ENCODE measurements around the gene ACP5.
A peak's percentile ranks its signal among the peaks of the same experiment; 100 is the strongest.

- TF ChIP-seq, protein P1, sequence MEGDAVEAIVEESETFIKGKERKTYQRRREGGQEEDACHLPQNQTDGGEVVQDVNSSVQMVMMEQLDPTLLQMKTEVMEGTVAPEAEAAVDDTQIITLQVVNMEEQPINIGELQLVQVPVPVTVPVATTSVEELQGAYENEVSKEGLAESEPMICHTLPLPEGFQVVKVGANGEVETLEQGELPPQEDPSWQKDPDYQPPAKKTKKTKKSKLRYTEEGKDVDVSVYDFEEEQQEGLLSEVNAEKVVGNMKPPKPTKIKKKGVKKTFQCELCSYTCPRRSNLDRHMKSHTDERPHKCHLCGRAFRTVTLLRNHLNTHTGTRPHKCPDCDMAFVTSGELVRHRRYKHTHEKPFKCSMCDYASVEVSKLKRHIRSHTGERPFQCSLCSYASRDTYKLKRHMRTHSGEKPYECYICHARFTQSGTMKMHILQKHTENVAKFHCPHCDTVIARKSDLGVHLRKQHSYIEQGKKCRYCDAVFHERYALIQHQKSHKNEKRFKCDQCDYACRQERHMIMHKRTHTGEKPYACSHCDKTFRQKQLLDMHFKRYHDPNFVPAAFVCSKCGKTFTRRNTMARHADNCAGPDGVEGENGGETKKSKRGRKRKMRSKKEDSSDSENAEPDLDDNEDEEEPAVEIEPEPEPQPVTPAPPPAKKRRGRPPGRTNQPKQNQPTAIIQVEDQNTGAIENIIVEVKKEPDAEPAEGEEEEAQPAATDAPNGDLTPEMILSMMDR (IDR thresholded peaks at IDR 0.05), result peak in 2 of 3 experiments; percentile 5 to 19
- TF ChIP-seq POLR2A (IDR thresholded peaks at IDR 0.05) (peak; percentile 67 to 92), POLR2AphosphoS5 (IDR thresholded peaks at IDR 0.05; ENCODE audit: insufficient read depth in 1 of 2, low read depth in 1 of 2) (peak; percentile 92 to 100)
Measured at GRCh38 chr19:11597202-11598102, 20.0 kb upstream of the ACP5 start, which contains the start of gene ZNF627.

Measured in vagina (tissue), 2 donors.